Ovary (tissue), 9 donors: ENCODE results near the gene PPFIA4. TPM values are rescaled to one million over a fixed set of nuclear protein-coding genes. Genes with fewer than 3 reads are reported as not detected.

Experiments used
- DNase-seq, 5 donors: peaks; one replicate each; pipeline ENCODE4 v3.0.0-alpha.2; 2019 to 2020
- H3K27ac ChIP-seq, 2 donors: fragments of 200-600 bp; one replicate each; pipeline versions ENCODE4 v1.5.1 to v1.8.0; 2019 to 2022
- H3K27me3 ChIP-seq: fragments of 200-600 bp; one replicate; pipeline ENCODE4 v1.8.0; 2022
- H3K36me3 ChIP-seq: fragments of 200-600 bp; sonication (generic); one replicate; pipeline ENCODE4 v1.5.1; 2019
- H3K4me1 ChIP-seq: one replicate; pipeline ENCODE4 v1.8.1; 2013; ENCODE audit warnings: mild to moderate bottlenecking, moderate library complexity; ENCODE audit not compliant: insufficient read depth
- H3K4me3 ChIP-seq: fragments of 200-600 bp; sonication (generic); one replicate; pipeline ENCODE4 v1.5.1; 2017
- H3K9me3 ChIP-seq, 2 donors: fragments of 200-600 bp in 1 of 2; sonication (generic) in 1 of 2; one replicate each; pipeline versions ENCODE4 v1.5.1 to v1.8.1; 2013 to 2019; ENCODE audit warnings: mild to moderate bottlenecking in 1 of 2, moderate library complexity in 1 of 2
- CTCF ChIP-seq, 3 donors: fragments of 450-650 bp in 2 of 3; fragments of 200-600 bp in 1 of 3; IDR thresholded peaks; one replicate each; pipeline versions ENCODE4 v1.5.1 to v1.8.0; 2016 to 2022; ENCODE audit warnings: antibody characterized with exemption in 3 of 3, mild to moderate bottlenecking in 1 of 3
- EP300 ChIP-seq: sonication (generic); formaldehyde crosslinking; IDR thresholded peaks from one replicate; pipeline ENCODE4 v1.6.1; 2017; ENCODE audit warnings: antibody characterized with exemption
- POLR2A ChIP-seq: fragments of 450-650 bp; IDR thresholded peaks from one replicate; pipeline ENCODE4 v1.6.1; 2017; ENCODE audit warnings: antibody characterized with exemption, mild to moderate bottlenecking, moderate library complexity
- WGBS, 3 donors: extraction: QIAGEN DNeasy Blood & Tissue Kit in 1 of 3; methylation state at CpG; one replicate each; pipeline versions ENCODE4 v1.1.5 to v1.1.7; 2013 to 2017; 5-methylcytosine and 5-hydroxymethylcytosine counted together
- intact Hi-C, 4 donors: fragments of 100-400 bp; cut with DNase I; formaldehyde crosslinking; loops; one replicate each; pipeline versions ENCODE4 v1.11.0 to v1.15.1; 2022 to 2023
- polyA plus RNA-seq, 2 donors: library from polyadenylated mRNA; stranded (reverse); fragments of 200-250 nt in 1 of 2; fragments of 350-450 nt in 1 of 2; fragmentation: Illumina TruSeq in 1 of 2; extraction: RNeasy Lipid Tissue Mini Kit (QIAGEN cat#74804) in 1 of 2; gene quantifications; one replicate each; pipeline ENCODE4 v1.2.3, GENCODE V29; 2013 to 2014
- total RNA-seq, 7 donors: library from RNA; depleted of rRNA in 2 of 7; stranded (reverse); fragments of >200 nt in 2 of 7; fragmentation: NEBNext Ultra II Directional in 3 of 7; extraction: Animal tissue kit (Norgen Biotek cat#: 25700) in 3 of 7; gene quantifications; one replicate each; pipeline versions ENCODE4 v1.1.0 to v1.2.4, GENCODE V29; 2016 to 2023
- donor health status: DM: no; HTN: no; CAD: no; lungs with moderate emphysema.
- donor health status: DM: no; HTN: no; CAD: no.
- donor health status: Bipolar disorder and iron deficiency.
- donor health status: DM: yes; HTN: yes; CAD: no.
- donor health status: DM: no; HTN: no; CAD: no.
- donor health status: DM: yes; HTN: yes; CAD: no.

PPFIA4 gene
- total and polyA plus RNA-seq, 9 donors, result 0.35 to 2.6 (median 1.4) TPM

GRCh38 chr1:203043830-203044545 is 17.7 kb downstream of the PPFIA4 start:
- 93 to 96% (median 95%) methylated on average over 14 of the region's 14 CpGs for WGBS, 3 donors
- no peak for DNase-seq
- no peak overlapping the region for H3K4me3 ChIP-seq
- H3K9me3 ChIP-seq, result no peaks in the 10 kb centered on the region
- H3K36me3 ChIP-seq, result no peaks in the 10 kb centered on the region
- intact Hi-C loops, result loop anchor here in 1 of 4 donors (5.0 kb wide), 1 partner anchor 173 kb away; no protein-coding TSS in a partner anchor
- TF ChIP-seq EP300, result no peak
- peaks cover 2% of the 10 kb centered on the region for H3K4me1 ChIP-seq
- H3K27me3 ChIP-seq, result no peaks in the 10 kb centered on the region
- H3K27ac ChIP-seq, result no peak overlapping the region

GRCh38 chr1:203044546-203045250 is 18.4 kb downstream of the PPFIA4 start:
- H3K4me3 ChIP-seq, result no peak overlapping the region
- peaks cover 2% of the 10 kb centered on the region for H3K4me1 ChIP-seq
- no peaks in the 10 kb centered on the region for H3K9me3 ChIP-seq
- H3K27me3 ChIP-seq, result no peaks in the 10 kb centered on the region
- intact Hi-C loops, result loop anchor here in 1 of 4 donors (5.0 kb wide), 1 partner anchor 173 kb away; no protein-coding TSS in a partner anchor
- no peak overlapping the region for H3K27ac ChIP-seq
- WGBS, 3 donors, result 88 to 96% (median 95%) methylated on average over 7 of the region's 7 CpGs
- H3K36me3 ChIP-seq, result no peaks in the 10 kb centered on the region
- TF ChIP-seq CTCF (IDR thresholded peaks at IDR 0.05), result no peak
- no peak for TF ChIP-seq POLR2A
- TF ChIP-seq EP300, result no peak
- no peak for DNase-seq

GRCh38 chr1:203045336-203045735 is 19.0 kb downstream of the PPFIA4 start:
- 92 to 96% (median 93%) methylated on average over 17 of the region's 17 CpGs for whole genome bisulfite sequencing, 3 donors
- intact Hi-C loops, result no loop called here
- no peak for DNase-seq

GRCh38 chr1:203045821-203046594 is 19.7 kb downstream of the PPFIA4 start:
- Histone ChIP-seq H3K27me3 (no peaks in the 10 kb centered on the region), H3K4me1 (peaks cover 2% of the 10 kb centered on the region), H3K36me3 (no peaks in the 10 kb centered on the region), H3K4me3 (no peak overlapping the region), H3K27ac (no peak overlapping the region), H3K9me3 (no peaks in the 10 kb centered on the region)
- DNase-seq, result peak in 4 of 5 donors; percentile 39 to 75 (median 48)
- intact Hi-C loops, result no loop called here
- no peak for TF ChIP-seq CTCF (IDR thresholded peaks at IDR 0.05)
- no peak for TF ChIP-seq EP300
- no peak for TF ChIP-seq POLR2A
- WGBS, 3 donors, result 73 to 78% (median 74%) methylated on average over 14 to 16 of the region's 16 CpGs

More at GRCh38 chr1:203045336-203045735, 19.0 kb downstream of the PPFIA4 start:
- Histone ChIP-seq H3K4me1 (peaks cover 2% of the 10 kb centered on the region), H3K27me3 (no peaks in the 10 kb centered on the region), H3K27ac (no peak overlapping the region), H3K36me3 (no peaks in the 10 kb centered on the region), H3K4me3 (no peak overlapping the region), H3K9me3 (no peaks in the 10 kb centered on the region)
- TF ChIP-seq POLR2A (no peak), EP300 (no peak), CTCF (IDR thresholded peaks at IDR 0.05) (no peak)
